HT1080 (cell line): Measurements from ENCODE around the gene TMEM132D. TPM values are rescaled to one million over a fixed set of nuclear protein-coding genes. Genes with fewer than 3 reads are reported as not detected.

Source experiments
- small RNA-seq: library from RNA; depleted of rRNA; stranded (forward); fragments of <200 nt; gene quantifications from one replicate; pipeline ENCODE3, GENCODE V24; 2014
- total RNA-seq: library from RNA; depleted of rRNA; stranded (reverse); fragments of >200 nt; shearing (Covaris generic); gene quantifications from 2 replicates; pipeline ENCODE4 v1.2.3, GENCODE V29; 2014

Gene TMEM132D
- total RNA-seq, 1 experiment from 2014 or later, result 2.7 TPM

Small RNA genes within 50 kb of the gene (small RNA-seq; reads per million reads assigned to genes)
- gene RF02271, result not detected
